OCI-LY1 (cell line): Measurements from ENCODE around the gene SLC28A3.

Experiments used
- H2AFZ ChIP-seq: fragments of 200-600 bp; sonication (generic), shearing (Covaris generic); 2 replicates; pipeline ENCODE4 v1.6.0; 2014; ENCODE audit warnings: antibody characterized with exemption, mild to moderate bottlenecking, low read length
- H3F3A ChIP-seq: fragments of 200-600 bp; sonication (generic), shearing (Covaris generic); 2 replicates; pipeline ENCODE4 v1.6.0; 2014; ENCODE audit warnings: mild to moderate bottlenecking, antibody characterized with exemption, low read length, moderate library complexity; ENCODE audit not compliant: insufficient read depth
- H3K27ac ChIP-seq: fragments of 200-600 bp; sonication (generic); 2 replicates; pipeline ENCODE4 v1.5.1; 2014; ENCODE audit warnings: low read length, mixed run types, mild to moderate bottlenecking, low read depth; ENCODE audit not compliant: poor library complexity, severe bottlenecking
- H3K27me3 ChIP-seq: fragments of 200-600 bp; sonication (generic); 2 replicates; pipeline ENCODE4 v1.6.0; 2014; ENCODE audit warnings: antibody characterized with exemption, mild to moderate bottlenecking, low read length, moderate library complexity; ENCODE audit not compliant: insufficient read depth
- H3K36me3 ChIP-seq: fragments of 200-600 bp; sonication (generic); 2 replicates; pipeline ENCODE4 v1.6.1; 2014; ENCODE audit warnings: mild to moderate bottlenecking, antibody characterized with exemption, low read length, moderate library complexity, mixed read lengths; ENCODE audit not compliant: insufficient read depth
- H3K4me1 ChIP-seq: fragments of 200-600 bp; sonication (generic); 2 replicates; pipeline ENCODE4 v1.5.1; 2014; ENCODE audit warnings: mild to moderate bottlenecking, low read length, moderate library complexity; ENCODE audit not compliant: insufficient read depth, severe bottlenecking
- H3K4me2 ChIP-seq: fragments of 200-600 bp; sonication (generic), shearing (Covaris generic); 2 replicates; pipeline ENCODE4 v1.6.1; 2014; ENCODE audit warnings: low read length
- H3K4me3 ChIP-seq: fragments of 200-600 bp; sonication (generic); 2 replicates; pipeline ENCODE4 v1.5.1; 2014; ENCODE audit warnings: low read length, low read depth, mild to moderate bottlenecking, mixed read lengths; ENCODE audit not compliant: poor library complexity, severe bottlenecking
- H3K79me2 ChIP-seq: fragments of 200-600 bp; shearing (Covaris generic); 2 replicates; pipeline ENCODE4 v1.6.1; 2016; ENCODE audit warnings: mixed run types, low read length, mixed read lengths; ENCODE audit not compliant: insufficient read depth
- H3K9ac ChIP-seq: fragments of 200-600 bp; sonication (generic), shearing (Covaris generic); 2 replicates; pipeline ENCODE4 v1.6.1; 2014; ENCODE audit warnings: mild to moderate bottlenecking, low read length, mixed read lengths
- H3K9me2 ChIP-seq: fragments of 200-600 bp; sonication (generic), shearing (Covaris generic); 2 replicates; pipeline ENCODE4 v1.6.1; 2014; ENCODE audit warnings: low read depth, mild to moderate bottlenecking, low read length, mixed read lengths
- H3K9me3 ChIP-seq: fragments of 200-600 bp; shearing (Covaris generic); 2 replicates; pipeline ENCODE4 v1.6.1; 2014; ENCODE audit warnings: low read length, mixed read lengths
- H4K20me1 ChIP-seq: fragments of 200-600 bp; sonication (generic), shearing (Covaris generic); 2 replicates; pipeline ENCODE4 v1.6.0; 2016; ENCODE audit warnings: mild to moderate bottlenecking, low read length; ENCODE audit not compliant: insufficient read depth
- CTCF ChIP-seq: fragments of 200-600 bp; sonication (generic), shearing (Covaris generic); IDR thresholded peaks from 2 replicates; pipeline ENCODE4 v1.5.1; 2017; ENCODE audit warnings: mild to moderate bottlenecking, antibody characterized with exemption, low read length, moderate library complexity, mixed read lengths
- EZH2 ChIP-seq: fragments of 200-600 bp; sonication (generic), shearing (Covaris generic); IDR thresholded peaks from 2 replicates; pipeline ENCODE4 v1.8.0; 2017; ENCODE audit warnings: borderline replicate concordance, mixed run types, mild to moderate bottlenecking, antibody characterized with exemption, low read length, moderate library complexity, mixed read lengths

Gene SLC28A3

GRCh38 chr9:84375954-84376353 is 35.4 kb upstream of the SLC28A3 start:
- Histone ChIP-seq H3K9me3 (no peaks in the 10 kb centered on the region), H3K9ac (no peak overlapping the region), H3K4me3 (no peak overlapping the region), H3K79me2 (no peaks in the 10 kb centered on the region), H3K27me3 (no peaks in the 10 kb centered on the region), H3K4me1 (no peaks in the 10 kb centered on the region), H3K4me2 (no peak overlapping the region), H3F3A (no peaks in the 10 kb centered on the region), H4K20me1 (no peaks in the 10 kb centered on the region), H3K9me2 (no peaks in the 10 kb centered on the region), H2AFZ (no peak overlapping the region), H3K36me3 (no peaks in the 10 kb centered on the region), H3K27ac (no peak overlapping the region)
- TF ChIP-seq EZH2 (no peak), CTCF (no peak)

GRCh38 chr9:84374516-84374915 is 34.0 kb upstream of the SLC28A3 start:
- H3K9me2 ChIP-seq, result no peaks in the 10 kb centered on the region
- H3K27ac ChIP-seq, result no peak overlapping the region
- no peak overlapping the region for H3K4me2 ChIP-seq
- no peaks in the 10 kb centered on the region for H3K4me1 ChIP-seq
- no peak overlapping the region for H2AFZ ChIP-seq
- no peak overlapping the region for H3K4me3 ChIP-seq
- no peaks in the 10 kb centered on the region for H3K27me3 ChIP-seq
- no peak overlapping the region for H3K9ac ChIP-seq
- TF ChIP-seq EZH2 (no peak), CTCF (no peak)
- H3K36me3 ChIP-seq, result no peaks in the 10 kb centered on the region
- H4K20me1 ChIP-seq, result no peaks in the 10 kb centered on the region
- H3K79me2 ChIP-seq, result no peaks in the 10 kb centered on the region
- no peaks in the 10 kb centered on the region for H3K9me3 ChIP-seq
- no peaks in the 10 kb centered on the region for H3F3A ChIP-seq

GRCh38 chr9:84374013-84374412 is 33.5 kb upstream of the SLC28A3 start:
- no peaks in the 10 kb centered on the region for H3K9me2 ChIP-seq
- no peaks in the 10 kb centered on the region for H4K20me1 ChIP-seq
- no peaks in the 10 kb centered on the region for H3K79me2 ChIP-seq
- no peaks in the 10 kb centered on the region for H3K9me3 ChIP-seq
- no peaks in the 10 kb centered on the region for H3K36me3 ChIP-seq
- H3K4me2 ChIP-seq, result no peak overlapping the region
- no peak for TF ChIP-seq EZH2
- no peaks in the 10 kb centered on the region for H3K4me1 ChIP-seq
- no peak overlapping the region for H3K4me3 ChIP-seq
- H3F3A ChIP-seq, result no peaks in the 10 kb centered on the region
- H3K9ac ChIP-seq, result no peak overlapping the region
- H2AFZ ChIP-seq, result no peak overlapping the region
- H3K27ac ChIP-seq, result no peak overlapping the region
- H3K27me3 ChIP-seq, result no peaks in the 10 kb centered on the region

- TF ChIP-seq CTCF, result no peak
- TF ChIP-seq EZH2, result no peak
- Histone ChIP-seq H2AFZ (no peak overlapping the region), H3K36me3 (no peaks in the 10 kb centered on the region), H3K4me1 (no peaks in the 10 kb centered on the region), H4K20me1 (no peaks in the 10 kb centered on the region), H3K9me3 (no peaks in the 10 kb centered on the region), H3K27me3 (no peaks in the 10 kb centered on the region), H3K9me2 (no peaks in the 10 kb centered on the region), H3K79me2 (no peaks in the 10 kb centered on the region), H3F3A (no peaks in the 10 kb centered on the region), H3K4me2 (no peak overlapping the region), H3K27ac (no peak overlapping the region), H3K4me3 (no peak overlapping the region), H3K9ac (no peak overlapping the region)
Observed at GRCh38 chr9:84371737-84372136, 31.2 kb upstream of the SLC28A3 start.
